ENCODE measurements around the gene CACNA1G. TPM values are rescaled to one million over a fixed set of nuclear protein-coding genes. Genes with fewer than 3 reads are reported as not detected.

Gene CACNA1G
- total and polyA plus RNA-seq, 3 donors from 2014 or later: 1.3 to 1.7 (median 1.7) TPM

DNA sequence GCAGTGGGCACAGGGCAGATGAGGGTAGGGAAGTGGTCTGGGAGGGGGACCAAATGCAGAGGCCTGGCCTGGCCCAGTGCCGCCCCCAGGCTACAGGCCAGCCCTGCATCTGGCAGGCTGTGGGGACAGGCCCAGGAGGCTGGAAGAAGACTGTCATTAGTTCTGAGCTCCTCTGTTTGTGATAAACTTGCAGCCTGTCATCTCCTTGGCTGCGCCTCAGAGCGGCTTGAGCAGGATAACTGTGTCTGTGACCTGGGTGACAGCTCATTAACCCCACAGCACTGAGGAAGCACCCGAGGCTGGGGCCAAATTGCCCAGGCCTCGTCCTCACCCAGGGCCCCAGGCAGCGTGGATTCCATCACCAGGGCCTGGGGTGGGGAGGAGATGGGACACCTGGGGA lies 98.1 kb downstream of the CACNA1G start:
- H3K27me3 ChIP-seq: no peaks in the 10 kb centered on the region
- 89 to 91% methylated on average over 4 to 6 of the region's 6 CpGs for WGBS, 2 donors
- DNase-seq: no peak
- no peaks in the 10 kb centered on the region for H3K9me3 ChIP-seq
- H3K36me3 ChIP-seq (ENCODE audit: low read depth, missing control alignments): no peaks in the 10 kb centered on the region
- H3K4me3 ChIP-seq: no peak overlapping the region
- H3K27ac ChIP-seq: no peak overlapping the region
- TF ChIP-seq POLR2A (IDR thresholded peaks at IDR 0.05) (no peak), CTCF (IDR thresholded peaks at IDR 0.05) (no peak)
- peaks cover 14% of the 10 kb centered on the region for H3K4me1 ChIP-seq
- intact Hi-C loops (cut with DNase I; ENCODE audit: low total_unique reads): no loop called here

DNA sequence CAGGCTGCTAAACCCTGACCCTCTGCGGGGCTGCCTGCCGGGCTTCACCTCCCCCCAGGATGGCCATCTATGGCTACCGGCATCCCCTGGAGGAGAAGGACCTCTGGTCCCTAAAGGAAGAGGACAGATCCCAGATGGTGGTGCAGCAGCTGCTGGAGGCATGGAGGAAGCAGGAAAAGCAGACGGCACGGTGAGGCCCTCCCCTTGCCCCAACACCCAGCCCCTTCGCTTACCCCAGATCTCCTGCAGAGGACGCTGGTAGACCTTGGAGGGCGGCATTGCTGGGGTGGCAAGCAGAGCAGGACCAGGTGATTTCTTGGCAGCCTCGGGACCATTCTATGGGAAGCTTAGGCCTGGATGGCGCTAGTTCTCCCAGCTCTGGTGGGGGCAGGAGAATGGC lies 98.7 kb downstream of the CACNA1G start:
- TF ChIP-seq POLR2A (IDR thresholded peaks at IDR 0.05) (no peak), CTCF (IDR thresholded peaks at IDR 0.05) (no peak)
- intact Hi-C loops (cut with DNase I; ENCODE audit: low total_unique reads): no loop called here

DNA sequence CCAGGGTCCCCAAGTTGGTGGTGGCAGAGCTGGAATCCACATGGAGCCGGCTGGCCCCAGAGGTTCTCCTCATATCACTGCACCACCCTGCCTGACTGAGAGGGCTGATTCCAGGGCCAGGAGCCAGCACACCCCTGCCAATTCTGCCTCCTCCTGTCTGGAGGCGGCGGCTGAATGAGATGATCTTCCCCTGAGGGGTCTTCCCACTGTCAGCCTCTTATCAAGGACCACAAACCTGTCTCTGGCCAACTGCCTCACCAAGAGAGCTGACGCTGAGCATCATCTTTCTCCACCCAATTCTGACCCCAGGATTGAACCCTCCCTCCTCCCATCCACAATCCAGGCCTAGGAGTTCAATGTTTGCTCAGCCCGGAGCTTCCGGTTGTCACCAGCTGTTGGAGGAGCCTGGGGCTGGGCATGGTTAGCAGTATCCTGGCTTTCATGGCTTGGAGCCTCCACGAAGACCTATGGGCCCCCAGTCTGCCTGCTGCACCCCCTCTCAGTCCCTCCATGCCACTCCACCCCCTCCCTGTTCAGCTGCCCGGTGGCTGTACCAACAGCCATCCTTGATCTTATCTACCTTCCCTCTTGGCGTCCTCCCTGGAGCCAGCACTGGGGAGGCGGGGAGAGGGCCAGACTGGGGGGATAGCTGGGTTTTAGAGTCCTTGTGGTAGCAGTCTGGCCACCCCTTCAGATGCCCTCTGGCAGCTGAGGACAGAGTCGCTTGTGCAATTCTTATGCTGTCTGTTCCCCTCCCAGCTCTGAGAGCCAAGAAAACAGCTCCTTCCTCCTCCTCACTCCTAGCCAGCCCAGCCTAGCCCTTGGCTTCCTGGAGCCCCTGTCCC lies 99.7 kb downstream of the CACNA1G start:
- no peaks in the 10 kb centered on the region for H3K36me3 ChIP-seq (ENCODE audit: low read depth, missing control alignments)
- H3K4me1 ChIP-seq: peaks cover 14% of the 10 kb centered on the region
- TF ChIP-seq POLR2A (IDR thresholded peaks at IDR 0.05) (no peak), CTCF (IDR thresholded peaks at IDR 0.05) (no peak)
- 54 to 72% methylated on average over 7 to 11 of the region's 11 CpGs for WGBS, 2 donors
- H3K27me3 ChIP-seq: no peaks in the 10 kb centered on the region
- no peak for DNase-seq
- no peak overlapping the region for H3K27ac ChIP-seq
- intact Hi-C loops (cut with DNase I; ENCODE audit: low total_unique reads): no loop called here
- no peaks in the 10 kb centered on the region for H3K9me3 ChIP-seq
- no peak overlapping the region for H3K4me3 ChIP-seq

More for the DNA sequence above, 98.7 kb downstream of the CACNA1G start:
- H3K27ac ChIP-seq: no peak overlapping the region
- no peaks in the 10 kb centered on the region for H3K36me3 ChIP-seq (ENCODE audit: low read depth, missing control alignments)
- 91 to 100% methylated on average over 5 to 10 of the region's 10 CpGs for WGBS, 2 donors
- H3K4me3 ChIP-seq: no peak overlapping the region
- H3K4me1 ChIP-seq: peaks cover 14% of the 10 kb centered on the region
- no peaks in the 10 kb centered on the region for H3K27me3 ChIP-seq
- H3K9me3 ChIP-seq: no peaks in the 10 kb centered on the region
- DNase-seq: no peak

- H3K9me3 ChIP-seq: no peaks in the 10 kb centered on the region
These were observed 100.4 kb downstream of the CACNA1G start for GRCh38 chr17:50660887-50661345.

More at GRCh38 chr17:50660887-50661345, 100.4 kb downstream of the CACNA1G start:
- intact Hi-C loops (cut with DNase I; ENCODE audit: low total_unique reads): no loop called here
- TF ChIP-seq CTCF (IDR thresholded peaks at IDR 0.05) (no peak), POLR2A (IDR thresholded peaks at IDR 0.05) (no peak)
- H3K27me3 ChIP-seq: no peaks in the 10 kb centered on the region
- H3K4me3 ChIP-seq: no peak overlapping the region
- H3K4me1 ChIP-seq: peaks cover 14% of the 10 kb centered on the region
- H3K36me3 ChIP-seq (ENCODE audit: low read depth, missing control alignments): no peaks in the 10 kb centered on the region
- 89 to 95% methylated on average over 8 to 10 of the region's 10 CpGs for WGBS, 2 donors
- DNase-seq: no peak
- no peak overlapping the region for H3K27ac ChIP-seq

Measured in testis (tissue), 3 donors.